A549 (cell line): Measurements from ENCODE around the gene NUP50. TPM values are rescaled to one million over a fixed set of nuclear protein-coding genes. Genes with fewer than 3 reads are reported as not detected.

Source experiments
- ATAC-seq, 2 experiments: fragments of 200-7000 bp in 1 of 2; fragments of >200 bp in 1 of 2; cut with Nextera tagmentation in 1 of 2; cut with Tn5 transposase in 1 of 2; 3 replicates each; pipeline versions ENCODE4 v1.8.0 to v1.9.1; 2018 to 2020; ENCODE audit warnings: mild to moderate bottlenecking in 1 of 2, moderate library complexity in 1 of 2
- CTCF ChIA-PET: fragments of 300-600 bp; sonication (Branson Sonifier 250); formaldehyde crosslinking; extraction: SDS; loops from one replicate; lab custom pipeline; 2021; ENCODE audit warnings: antibody characterized with exemption, inconsistent platforms; lab: Yijun Ruan, JAX
- POLR2A ChIA-PET: fragments of 350-600 bp; formaldehyde crosslinking; extraction: SDS; loops from one replicate; lab custom pipeline; 2021; ENCODE audit warnings: antibody characterized with exemption, inconsistent platforms; lab: Yijun Ruan, JAX
- DNase-seq, 2 experiments: peaks; one replicate each; pipeline versions ENCODE4 v3.0.0 to v3.0.0-alpha.2; 2011 to 2016; ENCODE audit warnings: low read depth in 1 of 2, low spot score in 1 of 2
- FAIRE-seq: peaks from 2 replicates; lab custom pipeline; 2011; peaks lifted over from hg19 to GRCh38; lab: Jason Lieb, UNC
- H3K27ac ChIP-seq, 2 experiments: fragments of >200 bp; sonication (Bioruptor Twin); formaldehyde crosslinking; 3 replicates each; pipeline ENCODE4 v1.5.1; 2016 to 2017
- H3K4me1 ChIP-seq: fragments of >200 bp; sonication (Bioruptor Twin); formaldehyde crosslinking; 3 replicates; pipeline ENCODE4 v1.6.1; 2016
- H3K4me2 ChIP-seq: fragments of >200 bp; sonication (Bioruptor Twin); formaldehyde crosslinking; 3 replicates; pipeline ENCODE4 v1.6.1; 2016
- H3K4me3 ChIP-seq: fragments of >200 bp; sonication (Bioruptor Twin); formaldehyde crosslinking; 3 replicates; pipeline ENCODE4 v1.5.1; 2016
- H3K9me3 ChIP-seq: fragments of >200 bp; sonication (Bioruptor Twin); formaldehyde crosslinking; 3 replicates; pipeline ENCODE4 v1.6.1; 2016
- CEBPB ChIP-seq, 2 experiments: fragments of >200 bp in 1 of 2; sonication (Bioruptor Twin) in 1 of 2; formaldehyde crosslinking in 1 of 2; IDR thresholded peaks; 2 replicates each; pipeline ENCODE4 v1.6.1; 2012 to 2016
- CHD4 ChIP-seq: fragments of 200-600 bp; sonication (generic); IDR thresholded peaks from 2 replicates; pipeline ENCODE4 v1.6.1; 2016; ENCODE audit warnings: antibody characterized with exemption, mild to moderate bottlenecking, borderline replicate concordance
- ESRRA ChIP-seq: fragments of 150-350 bp; IDR thresholded peaks from 2 replicates; pipeline ENCODE4 v1.6.1; 2014; ENCODE audit warnings: mild to moderate bottlenecking, low read length, borderline replicate concordance
- HEYL ChIP-seq: fragments of 250-450 bp; sonication (Bioruptor Pico); IDR thresholded peaks from 2 replicates; pipeline ENCODE4 v1.8.0; 2021; ENCODE audit warnings: mild to moderate bottlenecking, moderate library complexity
- HOXA7 ChIP-seq: fragments of 250-450 bp; sonication (Bioruptor Pico); IDR thresholded peaks from 2 replicates; pipeline ENCODE4 v1.5.0; 2020; ENCODE audit warnings: mild to moderate bottlenecking, moderate library complexity
- HOXB5 ChIP-seq: fragments of 250-450 bp; sonication (Bioruptor Pico); IDR thresholded peaks from 2 replicates; pipeline ENCODE4 v1.5.0; 2020; ENCODE audit warnings: mild to moderate bottlenecking, moderate library complexity
- MAX ChIP-seq: IDR thresholded peaks from 2 replicates; pipeline ENCODE4 v1.6.1; 2012
- MYC ChIP-seq: IDR thresholded peaks from 2 replicates; pipeline ENCODE4 v1.6.1; 2012; ENCODE audit warnings: mild to moderate bottlenecking, inconsistent platforms, low read length, improper control_type of control experiment, borderline replicate concordance
- NFE2L2 ChIP-seq: fragments of 150-350 bp; conservative IDR thresholded peaks from 2 replicates; pipeline ENCODE4 v1.6.1; 2014; ENCODE audit warnings: low read length
- NPAS2 ChIP-seq: fragments of 250-450 bp; sonication (Bioruptor Pico); IDR thresholded peaks from 2 replicates; pipeline ENCODE4 v1.8.0; 2022; ENCODE audit warnings: mild to moderate bottlenecking, moderate library complexity, borderline replicate concordance
- NR3C1 ChIP-seq: fragments of >200 bp; sonication (Bioruptor Twin); formaldehyde crosslinking; IDR thresholded peaks from 3 replicates; pipeline ENCODE4 v1.6.1; 2017
- POLR2A ChIP-seq: IDR thresholded peaks from 2 replicates; pipeline ENCODE4 v1.6.1; 2012; ENCODE audit warnings: mild to moderate bottlenecking, low read length
- RCOR1 ChIP-seq: fragments of 150-350 bp; IDR thresholded peaks from 2 replicates; pipeline ENCODE4 v1.6.1; 2014; ENCODE audit warnings: antibody characterized with exemption, low read length, low read depth
- REST ChIP-seq: fragments of 200-600 bp; sonication (generic); IDR thresholded peaks from 2 replicates; pipeline ENCODE4 v1.6.1; 2016; ENCODE audit warnings: antibody characterized with exemption, mild to moderate bottlenecking, moderate library complexity
- RFX5 ChIP-seq: fragments of 450-650 bp; IDR thresholded peaks from 2 replicates; pipeline ENCODE4 v1.7.1; 2014; ENCODE audit warnings: antibody characterized with exemption, mild to moderate bottlenecking, moderate library complexity
- USF2 ChIP-seq: fragments of 450-650 bp; IDR thresholded peaks from 2 replicates; pipeline ENCODE4 v1.6.1; 2014; ENCODE audit warnings: antibody characterized with exemption
- ZC3H11A ChIP-seq: fragments of 450-650 bp; IDR thresholded peaks from 2 replicates; pipeline ENCODE4 v1.6.1; 2014; ENCODE audit warnings: antibody characterized with exemption, mild to moderate bottlenecking
- ZNF302 ChIP-seq: fragments of 250-450 bp; sonication (Bioruptor Pico); IDR thresholded peaks from 2 replicates; pipeline ENCODE4 v1.9.0; 2021; ENCODE audit warnings: inconsistent platforms, mild to moderate bottlenecking, moderate library complexity
- WGBS: methylation state at CpG from one replicate; pipeline ENCODE4 v1.1.6; 2017; ENCODE audit errors: missing lambda C conversion rate; 5-methylcytosine and 5-hydroxymethylcytosine counted together
- polyA plus RNA-seq, 4 experiments: library from polyadenylated mRNA; depleted of rRNA in 3 of 4; stranded (reverse); fragments of >200 nt; fragmentation: RNase III in 1 of 4; extraction: RNeasy Plus Mini Kit Qiagen cat#74134 plus additional on column Dnase treatment in 1 of 4; gene quantifications; 2 replicates in 3 of 4; 3 replicates in 1 of 4; pipeline ENCODE4 v1.2.3, GENCODE V29; 2011 to 2017

The NUP50 gene
- polyA plus RNA-seq, 2 of the 4 experiments (the other 2 are of a cell fraction): 16.7 to 25.3 TPM

- TF ChIP-seq NPAS2 (no peak), NFE2L2 (no peak), RFX5 (no peak)
These were observed 42.8 kb upstream of the NUP50 start (continued) for GRCh38 chr22:45120931-45121330.

- WGBS: 71% methylated on average over 10 of the region's 10 CpGs
- POLR2A ChIA-PET: no interaction called here
- H3K9me3 ChIP-seq: no peaks in the 10 kb centered on the region
- no peak for DNase-seq
- CTCF ChIA-PET: interaction anchor here (0.6 to 1.5 kb wide), 2 partner anchors 39 to 139 kb away, joined by 3 read pairs; no protein-coding TSS in a partner anchor
- TF ChIP-seq POLR2A: no peak
- no peak for TF ChIP-seq HEYL
- TF ChIP-seq MYC: no peak
- no peak for TF ChIP-seq HOXA7 (CRISPR knock-in tag)
- TF ChIP-seq, all 56 proteins: peak for 0
- no peak for FAIRE-seq
- H3K4me3 ChIP-seq: no peak overlapping the region
- ATAC-seq: no peak
- no peak overlapping the region for H3K4me2 ChIP-seq
- no peaks in the 10 kb centered on the region for H3K4me1 ChIP-seq
- H3K27ac ChIP-seq: no peak overlapping the region
These were observed 39.4 kb upstream of the NUP50 start for GRCh38 chr22:45124176-45124847.

GRCh38 chr22:45125188-45125587 is 38.5 kb upstream of the NUP50 start:
- no peak for TF ChIP-seq NFE2L2
- no peak for TF ChIP-seq NR3C1
- no peak for TF ChIP-seq CEBPB (IDR thresholded peaks at IDR 0.05)
- TF ChIP-seq HOXB5 (CRISPR knock-in tag): no peak
- TF ChIP-seq ZC3H11A: no peak
- no peak for TF ChIP-seq ZNF302
- no peaks in the 10 kb centered on the region for H3K9me3 ChIP-seq
- H3K4me2 ChIP-seq: no peak overlapping the region
- FAIRE-seq (no peak), ATAC-seq (no peak), DNase-seq (no peak)
- no peak overlapping the region for H3K4me3 ChIP-seq
- 54% methylated on average over 8 of the region's 8 CpGs for WGBS
- H3K27ac ChIP-seq: no peak overlapping the region
- ChIA-PET POLR2A (no interaction called here), CTCF (interaction anchor here (1.2 kb wide), 1 partner anchor 16 kb away, joined by 3 read pairs; no protein-coding TSS in a partner anchor)
- no peaks in the 10 kb centered on the region for H3K4me1 ChIP-seq

GRCh38 chr22:45127866-45128265 is 35.9 kb upstream of the NUP50 start:
- FAIRE-seq: no peak
- CTCF ChIA-PET: no interaction called here
- no peak for DNase-seq
- POLR2A ChIA-PET: no interaction called here
- Histone ChIP-seq H3K4me3 (no peak overlapping the region), H3K4me1 (no peaks in the 10 kb centered on the region), H3K27ac (no peak overlapping the region), H3K4me2 (no peak overlapping the region), H3K9me3 (no peaks in the 10 kb centered on the region)
- no peak for ATAC-seq
- WGBS: 52% methylated on average over 3 of the region's 3 CpGs
- TF ChIP-seq CHD4 (no peak), REST (no peak), USF2 (no peak), HEYL (no peak), RCOR1 (no peak), ESRRA (no peak), MAX (no peak)
